ENCODE results near the gene RNF166. TPM values are rescaled to one million over a fixed set of nuclear protein-coding genes. Genes with fewer than 3 reads are reported as not detected.

RNF166 gene
- total RNA-seq, 1 donor: 42.5 TPM

DNA sequence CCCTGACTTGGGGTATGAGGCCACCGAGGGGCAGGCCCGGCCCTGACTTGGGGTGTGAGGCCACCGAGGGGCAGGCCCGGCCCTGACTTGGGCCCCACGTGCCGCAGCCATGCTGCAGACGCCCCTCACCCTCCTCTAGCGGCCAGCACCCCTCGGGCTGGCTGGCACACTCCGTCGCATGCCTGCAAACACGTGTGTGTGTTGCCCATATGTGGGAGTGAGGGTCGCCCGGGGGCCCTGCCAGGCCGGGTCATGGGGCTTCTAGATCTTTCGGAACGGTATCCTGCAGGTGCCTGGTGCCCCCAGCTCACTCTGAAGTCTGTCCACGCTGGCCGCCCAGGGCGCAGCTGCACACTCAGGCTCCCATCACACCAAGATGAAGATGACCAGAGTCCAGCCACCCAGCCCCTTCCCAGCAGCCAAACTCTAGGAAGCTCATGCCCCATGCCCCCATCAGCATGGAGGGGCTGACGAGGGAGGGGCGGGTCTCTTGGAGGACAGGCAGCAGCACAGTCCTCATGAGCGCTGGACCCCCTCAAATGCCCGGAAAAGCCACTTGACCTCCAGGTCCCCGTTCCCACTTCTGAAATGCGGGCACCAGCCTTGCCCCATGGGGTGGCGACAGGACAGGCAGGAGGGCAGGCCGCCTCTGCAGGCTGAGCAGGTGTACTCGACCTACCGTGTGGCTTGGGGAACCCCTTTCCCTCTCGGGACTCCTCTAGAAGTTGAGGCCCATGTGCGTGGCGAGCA lies 33.9 kb upstream of the RNF166 start:
- DNase-seq (ENCODE audit: low read depth in 2 of 3, low spot score in 2 of 3): no peak

DNA sequence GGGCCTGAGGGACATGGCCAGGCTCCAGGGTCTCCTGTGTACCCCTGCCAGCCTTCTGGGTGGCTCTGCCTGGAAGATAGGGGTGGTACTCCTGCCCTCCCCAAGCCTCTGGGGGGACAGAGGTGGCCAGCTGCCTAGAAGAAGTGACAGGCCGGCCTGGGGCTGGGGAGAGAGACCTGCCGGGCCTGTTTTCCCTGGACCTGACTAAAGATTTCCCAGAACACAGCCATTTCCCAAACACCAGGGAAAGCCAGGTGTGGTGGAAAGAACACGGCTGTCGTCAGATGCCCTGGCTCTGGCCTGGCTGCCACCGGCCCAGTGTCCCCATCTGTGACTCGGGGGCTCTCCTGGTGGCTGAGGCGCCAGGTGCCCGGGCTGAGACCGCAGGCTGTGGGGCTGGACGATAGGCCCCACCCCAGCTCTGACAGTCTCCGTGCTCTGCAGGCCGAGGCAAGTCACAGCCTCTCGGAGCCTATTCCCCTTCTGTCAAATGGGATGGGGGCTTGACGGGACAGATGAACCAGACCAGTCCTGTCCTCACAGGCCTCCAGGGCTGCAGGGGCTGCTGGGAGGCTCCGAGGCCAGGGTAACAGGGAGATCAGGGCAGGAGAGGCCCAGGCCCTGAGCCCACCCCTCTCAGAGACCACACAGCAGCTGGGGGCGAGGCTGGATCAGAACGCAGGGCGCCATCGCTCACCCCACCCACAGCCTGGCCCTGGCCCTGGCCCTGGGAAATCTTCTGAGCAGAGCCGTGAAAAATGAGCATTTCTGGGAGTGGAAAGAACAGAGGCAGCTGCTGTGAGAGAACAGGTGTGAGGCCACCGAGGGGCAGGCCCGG lies 33.1 kb upstream of the RNF166 start:
- no peak for DNase-seq (ENCODE audit: low read depth in 2 of 3, low spot score in 2 of 3)

DNA sequence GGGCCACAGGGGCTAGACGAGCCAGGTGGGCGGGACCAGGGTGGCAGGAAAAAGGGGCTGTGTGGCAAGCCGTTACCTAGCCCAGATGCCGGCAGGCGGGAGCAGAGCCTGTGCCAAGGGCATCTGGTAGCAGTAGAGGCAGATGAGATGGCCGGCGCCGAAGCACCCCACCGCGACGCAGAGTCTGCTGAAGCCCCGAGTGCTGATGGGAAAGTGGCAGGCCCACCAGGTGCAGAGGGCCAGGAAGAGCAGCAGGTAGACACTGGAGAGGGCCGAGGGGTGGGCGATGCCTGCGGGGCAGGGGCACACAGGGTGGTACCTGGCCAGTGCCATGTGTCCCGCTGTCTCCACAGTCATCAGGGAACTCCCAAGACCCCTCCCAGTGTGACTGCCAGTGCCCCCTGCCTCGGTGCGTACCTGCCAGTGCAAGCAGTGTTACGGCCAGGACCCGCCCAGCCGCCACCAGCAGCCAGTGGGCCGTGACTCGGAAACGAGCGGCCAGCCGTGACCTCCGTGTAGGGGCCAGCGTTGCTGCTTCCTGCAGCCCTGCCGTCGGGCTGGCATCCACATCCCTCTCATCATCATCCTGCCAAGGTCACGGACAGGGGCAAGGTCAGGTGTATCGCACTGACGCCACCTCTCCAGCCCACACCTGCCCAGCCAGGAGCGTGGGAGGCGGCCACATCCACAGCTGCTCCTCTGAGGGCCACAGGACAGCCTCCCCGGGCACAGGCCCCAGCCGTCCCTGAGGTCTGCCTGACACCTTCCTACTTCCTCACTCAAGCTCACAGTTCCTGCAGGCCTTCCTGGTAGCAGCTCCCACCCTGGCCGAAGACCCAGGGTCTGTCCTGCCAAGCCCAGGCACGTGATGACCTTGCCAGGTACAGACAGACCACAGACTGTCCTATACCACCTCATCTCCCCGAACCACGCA lies 32.2 kb upstream of the RNF166 start:
- DNase-seq (ENCODE audit: low read depth in 2 of 3, low spot score in 2 of 3): no peak

DNA sequence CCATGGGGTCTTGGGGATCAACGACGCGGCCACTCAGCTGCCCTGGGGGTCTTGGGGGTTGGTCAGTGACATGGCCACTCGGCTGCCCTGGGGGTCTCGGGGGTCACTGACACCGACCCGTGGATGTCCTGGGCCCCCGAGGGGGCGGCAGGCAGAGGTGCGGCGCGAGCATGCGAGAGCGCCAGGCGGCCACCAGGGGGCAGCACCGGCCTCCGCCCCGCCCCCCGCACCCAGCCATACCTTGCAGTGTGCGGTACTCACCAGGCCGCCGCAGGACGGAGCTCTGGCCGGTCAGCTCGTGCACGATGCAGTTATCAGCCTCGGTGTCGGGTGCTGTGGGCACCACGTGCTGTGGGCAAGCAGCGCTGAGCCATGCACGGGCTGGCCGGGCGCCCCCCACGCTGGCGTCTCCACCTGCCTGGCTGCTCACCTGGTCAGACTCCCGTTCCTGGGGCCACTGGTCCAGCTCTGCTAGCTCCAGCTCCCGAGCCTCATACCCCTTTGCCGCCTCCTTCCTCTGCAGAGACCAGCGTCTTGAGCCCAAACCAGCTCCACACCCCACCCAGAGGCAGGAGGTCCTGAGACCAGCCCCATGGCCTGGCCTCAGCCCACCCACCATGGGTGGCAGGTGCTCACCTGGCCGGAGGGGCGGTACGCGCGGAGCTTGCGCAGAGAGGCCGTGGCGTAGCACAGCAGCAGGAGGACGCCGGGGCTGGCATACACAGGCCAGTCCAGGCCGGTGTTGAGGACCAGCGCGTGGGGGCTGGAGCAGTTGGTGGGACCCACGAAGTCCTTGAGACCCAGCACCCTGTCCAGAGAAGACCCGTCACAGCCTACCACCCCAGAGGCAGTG lies 31.3 kb upstream of the RNF166 start:
- DNase-seq (ENCODE audit: low read depth in 2 of 3, low spot score in 2 of 3): peak; percentile 68 to 84 (median 70)

DNA sequence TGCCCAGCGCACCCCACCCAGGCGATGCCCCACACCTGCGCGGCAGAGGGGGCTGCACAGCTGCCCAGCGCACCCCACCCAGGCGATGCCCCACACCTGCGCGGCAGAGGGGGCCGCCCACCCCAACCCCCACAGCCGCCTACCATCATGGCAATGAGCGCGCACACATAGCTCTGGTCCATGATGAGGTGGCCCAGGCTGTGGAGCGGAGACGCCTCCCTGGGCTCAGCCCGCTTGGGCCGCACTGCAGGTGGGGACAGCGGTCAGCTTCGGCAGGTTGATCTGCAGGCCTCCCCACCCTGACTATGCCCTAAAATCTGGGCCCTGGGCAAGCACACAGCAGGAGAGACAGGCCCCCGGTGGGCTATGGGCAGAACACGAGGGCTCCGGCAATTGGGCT lies 30.3 kb upstream of the RNF166 start:
- DNase-seq (ENCODE audit: low read depth in 2 of 3, low spot score in 2 of 3): no peak

DNA sequence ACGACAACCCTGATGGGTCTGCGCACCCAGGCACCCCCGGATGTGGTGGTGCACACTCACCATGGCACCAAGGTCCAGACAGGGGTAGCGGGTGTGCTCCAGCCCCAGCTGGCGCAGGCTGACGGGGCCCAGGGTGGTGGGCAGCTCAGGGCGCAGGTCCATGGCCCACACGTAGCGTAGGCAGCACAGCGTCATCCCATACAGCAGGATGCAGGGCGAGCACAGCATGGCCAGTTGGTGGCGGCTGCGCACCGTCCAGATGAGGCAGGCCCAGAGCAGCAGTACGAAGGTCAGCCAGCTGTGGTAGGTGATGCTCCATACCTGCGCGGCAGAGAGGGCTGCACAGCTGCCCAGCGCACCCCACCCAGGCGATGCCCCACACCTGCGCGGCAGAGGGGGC lies 29.9 kb upstream of the RNF166 start:
- no peak for DNase-seq (ENCODE audit: low read depth in 2 of 3, low spot score in 2 of 3)

DNA sequence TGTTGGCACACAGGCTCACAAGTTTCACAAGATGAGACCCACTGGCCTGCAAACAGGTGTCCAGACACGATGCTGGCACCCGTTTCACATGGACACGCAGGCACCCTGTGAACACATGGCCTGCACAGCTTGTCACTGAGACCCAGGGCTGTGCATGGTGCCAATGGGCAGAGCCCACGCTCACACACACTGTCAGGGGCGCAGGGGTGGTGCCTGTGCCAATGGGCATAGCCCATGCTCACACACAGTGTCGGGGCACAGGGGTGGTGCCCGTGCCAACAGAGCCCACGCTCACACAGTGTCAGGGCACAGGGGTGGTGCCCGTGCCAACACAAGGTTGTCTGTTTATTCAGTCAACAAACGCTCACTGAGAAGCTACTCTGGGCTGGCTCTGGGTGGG lies 29.4 kb upstream of the RNF166 start:
- DNase-seq (ENCODE audit: low read depth in 2 of 3, low spot score in 2 of 3): no peak

DNA sequence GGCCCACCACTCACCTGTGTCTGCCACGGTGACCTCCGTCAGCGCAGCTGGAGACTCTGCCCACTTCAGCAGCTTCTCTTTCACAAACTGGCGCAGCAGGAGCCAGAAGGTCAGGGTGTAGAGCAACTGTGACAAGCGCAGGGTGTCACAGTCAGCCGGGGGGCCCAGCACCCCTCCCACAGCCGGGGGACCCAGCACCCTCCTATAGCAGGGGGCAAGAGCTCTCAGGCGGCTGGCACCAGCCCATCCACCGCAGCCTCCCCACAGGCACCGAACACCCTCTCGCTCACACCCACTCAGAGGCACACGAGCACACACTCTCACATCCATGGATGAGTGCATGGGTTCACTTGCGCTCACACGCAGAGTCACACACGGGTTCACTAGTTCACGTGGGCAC lies 28.9 kb upstream of the RNF166 start:
- DNase-seq (ENCODE audit: low read depth in 2 of 3, low spot score in 2 of 3): no peak

DNA sequence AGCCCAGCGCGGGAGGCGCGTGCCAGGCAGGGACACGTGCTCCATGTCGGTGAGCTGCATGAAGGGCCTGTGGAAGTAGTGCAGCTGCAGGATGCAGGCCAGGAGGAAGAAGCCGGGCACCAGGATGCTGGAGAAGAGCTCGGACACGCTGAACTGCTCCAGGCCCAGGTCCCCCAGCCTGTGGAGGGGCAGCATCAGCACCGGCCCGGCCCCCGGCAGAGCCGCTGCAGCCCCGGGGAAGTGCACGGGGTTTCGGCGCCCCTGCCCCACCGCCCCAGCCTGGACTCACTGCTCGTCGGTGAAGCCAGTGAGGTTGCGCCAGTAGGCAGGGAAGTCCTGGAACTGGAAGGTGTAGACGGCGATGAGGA lies 28.1 kb upstream of the RNF166 start:
- DNase-seq (ENCODE audit: low read depth in 2 of 3, low spot score in 2 of 3): no peak

DNA sequence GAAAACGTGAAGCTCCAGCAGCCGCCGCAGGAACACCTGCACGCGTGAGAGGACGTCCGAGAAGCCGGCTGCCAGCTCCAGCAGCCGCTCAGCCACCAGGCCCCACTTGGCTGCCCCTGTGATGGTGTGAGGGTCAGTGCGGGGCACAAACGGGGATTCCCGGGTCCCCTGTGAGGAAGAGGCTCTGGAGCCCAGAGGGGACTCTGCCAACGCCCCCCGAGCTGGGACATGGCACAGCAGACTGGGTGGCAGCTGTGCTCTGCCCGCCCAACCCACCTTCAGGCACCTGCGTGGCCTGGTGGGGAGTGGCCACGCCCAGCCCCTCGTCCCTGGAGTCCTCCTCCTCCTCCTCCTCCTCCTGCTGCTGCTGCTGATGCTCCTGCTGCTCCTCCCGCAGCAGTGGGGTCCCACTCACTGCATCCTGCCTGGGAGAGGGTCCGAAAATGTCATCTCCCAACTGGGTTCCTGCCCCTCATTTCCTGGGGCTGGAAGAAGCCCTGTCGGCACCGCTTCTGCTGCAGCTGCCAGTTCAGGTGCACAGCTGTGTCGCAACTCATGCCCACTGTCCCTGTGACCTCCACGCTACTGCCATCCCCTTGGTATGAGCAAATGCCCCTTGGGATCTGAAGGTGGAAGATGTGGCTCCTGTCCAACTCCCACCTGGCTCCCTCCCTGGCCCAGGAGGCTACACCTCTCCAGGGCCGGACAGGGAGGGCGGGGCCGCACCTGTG lies 27.6 kb upstream of the RNF166 start:
- DNase-seq (ENCODE audit: low read depth in 2 of 3, low spot score in 2 of 3): no peak

DNA sequence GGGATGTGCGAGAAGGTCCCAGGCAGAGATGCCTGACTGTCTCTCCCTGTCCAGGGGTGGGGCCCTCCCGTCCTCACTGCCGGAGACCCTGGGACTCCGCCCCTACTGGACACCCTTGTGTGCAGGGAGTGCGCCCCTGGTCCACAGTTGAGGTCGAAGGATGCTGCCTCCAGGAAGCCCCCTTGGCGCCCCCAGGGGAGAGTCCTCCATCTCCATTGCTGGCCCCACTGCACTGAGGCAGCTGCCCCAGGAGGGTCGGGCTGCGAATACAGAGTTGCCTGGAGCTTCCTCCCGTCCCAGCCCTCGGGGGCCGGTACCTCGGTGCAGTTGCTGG lies 26.7 kb upstream of the RNF166 start:
- DNase-seq (ENCODE audit: low read depth in 2 of 3, low spot score in 2 of 3): no peak

DNA sequence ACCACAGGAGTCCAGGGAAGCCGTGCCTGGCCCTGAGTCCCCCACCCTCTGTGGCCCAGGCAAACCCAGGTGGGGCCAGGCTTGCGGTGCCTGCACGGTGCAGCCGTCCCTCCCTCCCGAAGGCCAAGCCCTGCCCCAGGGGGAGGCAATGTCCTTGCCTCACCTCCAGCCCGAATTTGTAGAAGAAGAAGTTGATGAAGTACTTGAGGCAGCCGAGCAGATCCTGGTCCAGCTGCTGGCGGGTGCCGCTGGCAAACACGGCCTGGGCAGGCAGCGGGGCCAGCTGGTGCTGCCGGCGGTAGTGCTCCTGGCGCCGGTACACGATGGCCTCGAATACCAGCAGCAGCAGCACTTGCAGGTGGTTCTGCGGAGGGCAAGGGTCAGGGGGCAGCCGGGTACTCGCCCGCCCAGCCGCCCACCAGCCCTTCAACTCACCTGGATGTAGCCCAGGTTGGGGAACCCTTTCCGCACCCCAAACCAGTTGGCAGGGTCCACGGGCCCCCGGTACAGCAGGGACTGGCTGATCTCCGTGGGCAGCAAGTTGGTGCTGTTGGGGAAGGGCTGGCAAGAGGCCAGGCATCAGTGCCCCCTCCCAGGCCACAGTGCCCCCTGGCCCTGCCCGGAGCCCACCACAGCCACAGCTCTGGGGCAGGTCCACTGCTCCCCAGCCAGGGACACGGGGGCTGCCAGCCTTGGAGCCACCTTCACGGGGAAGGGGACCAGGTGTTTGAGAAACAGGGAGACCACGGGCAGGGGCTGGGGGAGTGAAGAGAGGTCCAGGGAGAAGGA lies 26.2 kb upstream of the RNF166 start:
- no peak for DNase-seq (ENCODE audit: low read depth in 2 of 3, low spot score in 2 of 3)

DNA sequence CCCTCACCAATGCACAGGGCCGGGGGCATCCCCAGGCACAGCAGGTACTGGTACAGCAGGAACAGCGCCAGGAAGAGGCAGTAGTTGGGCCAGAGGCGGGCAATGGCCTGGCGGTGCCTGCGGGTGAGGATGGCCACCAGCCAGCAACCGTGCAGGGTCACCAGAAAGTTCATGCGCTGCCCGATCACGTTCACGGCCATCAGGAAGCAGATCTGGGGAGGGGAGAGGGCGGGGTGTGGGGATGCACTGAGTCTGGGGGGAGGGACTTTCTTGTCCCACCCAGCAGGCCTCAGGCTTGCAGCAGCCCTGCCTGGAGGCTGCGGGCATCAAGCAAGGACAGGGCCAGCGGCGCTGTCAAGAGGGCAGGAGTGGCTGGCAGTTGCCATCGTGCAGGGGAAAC lies 25.5 kb upstream of the RNF166 start:
- no peak for DNase-seq (ENCODE audit: low read depth in 2 of 3, low spot score in 2 of 3)

DNA sequence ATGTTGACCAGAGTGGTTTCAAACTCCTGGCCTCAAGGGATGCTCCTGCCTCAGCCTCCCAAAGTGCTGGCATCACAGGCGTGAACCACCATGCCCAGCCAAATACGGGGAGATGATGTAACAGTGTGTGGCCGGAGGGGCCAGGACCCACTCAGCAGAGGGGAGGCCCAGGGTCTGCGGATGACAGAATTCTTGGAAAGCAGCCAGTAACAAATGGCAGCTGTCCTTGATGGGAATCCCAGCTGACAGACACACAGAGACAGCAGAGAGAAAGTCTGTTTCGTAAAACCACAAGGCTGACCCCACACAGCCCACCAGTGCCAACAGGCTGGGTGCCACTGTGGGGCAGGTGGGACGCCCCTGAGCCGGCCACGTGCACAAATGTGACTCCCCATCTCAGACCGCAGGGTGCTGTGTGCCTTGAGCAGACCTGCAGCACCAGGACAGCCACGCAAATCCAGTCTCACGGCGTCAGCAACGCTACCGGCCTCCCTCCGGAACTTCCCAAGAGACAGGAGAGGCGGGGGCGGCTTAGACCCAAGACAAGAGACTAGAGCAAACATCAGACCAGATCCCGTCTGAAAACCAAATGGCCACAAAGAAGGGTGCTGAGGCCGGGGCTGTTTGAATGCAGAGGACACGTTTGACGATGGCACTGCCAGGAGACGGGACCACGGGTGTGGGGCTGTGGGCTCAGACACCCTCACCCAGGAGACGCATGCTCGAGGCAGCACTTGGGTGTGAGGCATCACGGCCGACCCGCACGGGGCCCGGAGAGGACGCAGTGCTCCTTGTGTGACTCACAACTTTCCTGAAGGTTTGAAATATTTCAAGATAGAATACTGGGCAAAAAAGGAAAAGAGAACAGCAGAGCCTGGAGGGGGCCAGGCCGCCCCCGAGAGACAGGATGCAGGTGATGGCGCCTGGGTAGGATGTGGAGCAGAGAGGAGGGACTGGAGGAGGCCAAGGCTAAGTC lies 24.7 kb upstream of the RNF166 start:
- no peak for DNase-seq (ENCODE audit: low read depth in 2 of 3, low spot score in 2 of 3)

DNA sequence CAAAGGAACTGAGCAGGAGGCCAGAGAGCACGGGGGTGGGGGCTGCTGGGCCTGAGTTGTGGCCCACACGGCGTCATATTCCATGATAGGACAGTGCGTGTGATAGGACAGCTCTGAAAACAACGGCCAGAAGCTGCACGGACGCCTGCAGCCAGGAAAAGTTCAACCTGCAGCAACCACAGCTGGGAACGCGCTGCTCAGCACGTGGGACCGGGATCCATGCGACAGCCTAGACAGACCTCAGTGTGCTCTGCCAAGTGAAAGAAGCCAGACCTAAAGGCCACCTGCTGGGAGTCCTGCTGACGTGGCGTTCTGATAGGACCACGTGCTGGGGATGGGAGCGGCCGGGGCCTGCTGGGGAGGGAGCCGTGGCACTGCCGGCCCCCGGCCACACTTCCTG lies 21.7 kb upstream of the RNF166 start:
- DNase-seq (ENCODE audit: low read depth in 2 of 3, low spot score in 2 of 3): no peak

DNA sequence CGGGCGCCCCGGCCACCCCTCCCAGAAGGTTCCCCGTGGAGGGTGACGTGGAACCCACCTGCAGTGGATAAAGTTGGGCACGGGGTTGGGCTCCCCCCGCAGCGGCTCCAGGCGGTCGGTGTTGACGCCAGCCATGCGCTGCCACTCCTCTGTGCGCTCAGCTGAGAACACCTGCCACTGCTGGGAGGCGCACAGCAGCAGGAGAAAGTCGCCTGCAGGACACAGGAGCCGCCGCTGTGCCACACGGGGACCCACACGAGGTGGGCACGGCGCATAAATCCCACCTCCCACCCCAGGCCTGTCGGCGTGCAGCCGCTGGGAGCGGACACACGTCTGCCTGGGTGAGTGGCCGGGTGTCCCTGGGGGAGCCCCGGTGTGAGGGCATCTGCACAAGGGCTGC lies 20.8 kb upstream of the RNF166 start:
- no peak for DNase-seq (ENCODE audit: low read depth in 2 of 3, low spot score in 2 of 3)

DNA sequence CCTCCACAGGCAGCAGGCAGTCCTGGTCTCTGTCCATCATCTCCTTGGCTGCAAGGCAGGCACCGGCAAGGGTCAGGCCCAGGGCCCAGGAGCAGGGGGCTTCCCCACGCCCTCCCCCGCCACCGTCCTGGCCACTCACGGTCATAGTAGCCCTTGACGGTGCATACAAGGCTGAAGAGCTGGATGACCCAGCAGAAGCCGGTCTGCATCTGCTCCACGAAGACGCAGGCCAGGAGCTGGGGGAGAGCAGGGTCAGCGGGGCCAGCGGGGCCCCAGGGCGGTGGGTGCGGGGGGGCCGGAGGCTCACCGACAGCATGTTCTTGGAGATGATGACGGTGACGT lies 20.2 kb upstream of the RNF166 start:
- DNase-seq (ENCODE audit: low read depth in 2 of 3, low spot score in 2 of 3): no peak

Data from hematopoietic multipotent progenitor cell (in vitro differentiated cells).